HFF-Myc (cell line): ENCODE results near the gene NCOR2.

Source experiments
- DNase-seq: peaks from one replicate; pipeline ENCODE4 v3.0.0-alpha.2; 2011; ENCODE audit warnings: low read depth; ENCODE audit errors: extremely low read depth
- H3K4me3 ChIP-seq: replicated peaks from 2 replicates; pipeline ENCODE4 v1.5.1; 2011; ENCODE audit warnings: low read depth, mild to moderate bottlenecking, control low read depth, low read length
- TF ChIP-seq, protein P1 (sequence below): IDR thresholded peaks from 2 replicates; pipeline ENCODE4 v1.5.1; 2012; ENCODE audit warnings: mild to moderate bottlenecking, low read depth, low read length, control low read depth; ENCODE audit errors: missing control alignments

NCOR2 gene

DNA sequence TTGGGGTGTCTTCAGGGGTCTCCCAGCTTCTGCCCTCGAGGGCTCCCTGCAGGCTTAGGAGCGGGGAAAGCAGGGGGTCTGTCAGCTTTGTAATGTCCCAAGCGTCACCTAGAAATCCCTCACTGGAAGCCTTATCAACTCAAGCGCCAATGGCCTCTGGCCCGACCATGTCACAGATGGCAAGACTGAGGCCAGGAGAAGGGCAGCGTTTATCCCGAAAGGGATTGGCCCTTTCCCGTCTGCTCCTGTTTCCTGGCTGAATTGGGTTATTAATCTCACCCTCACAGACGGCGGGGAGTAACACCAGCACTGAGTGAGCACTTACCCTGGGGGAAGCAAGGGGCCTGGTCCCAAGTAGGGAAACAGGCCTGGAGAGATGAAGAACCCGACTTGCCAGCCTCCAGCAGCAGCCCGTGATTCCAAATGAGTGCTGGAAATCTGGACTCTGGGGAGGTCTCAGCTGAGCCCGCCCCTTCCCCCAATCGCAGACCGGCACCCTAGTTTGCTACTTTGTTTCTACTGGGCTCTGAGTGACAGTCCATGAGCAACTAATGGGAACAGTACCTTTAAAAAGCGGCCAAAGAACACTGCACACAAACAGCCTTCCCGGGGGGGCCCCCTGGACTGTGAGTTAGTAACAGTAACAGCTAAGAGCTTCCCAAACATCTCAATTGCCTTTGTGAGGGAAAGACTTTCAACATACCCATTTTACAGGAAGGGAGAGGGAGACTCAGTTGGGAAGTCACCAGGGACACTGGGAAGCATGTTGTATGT is 2.1 kb upstream of the NCOR2 start:
- H3K4me3 ChIP-seq: no peak overlapping the region
- DNase-seq: no peak
- TF ChIP-seq, protein P1, sequence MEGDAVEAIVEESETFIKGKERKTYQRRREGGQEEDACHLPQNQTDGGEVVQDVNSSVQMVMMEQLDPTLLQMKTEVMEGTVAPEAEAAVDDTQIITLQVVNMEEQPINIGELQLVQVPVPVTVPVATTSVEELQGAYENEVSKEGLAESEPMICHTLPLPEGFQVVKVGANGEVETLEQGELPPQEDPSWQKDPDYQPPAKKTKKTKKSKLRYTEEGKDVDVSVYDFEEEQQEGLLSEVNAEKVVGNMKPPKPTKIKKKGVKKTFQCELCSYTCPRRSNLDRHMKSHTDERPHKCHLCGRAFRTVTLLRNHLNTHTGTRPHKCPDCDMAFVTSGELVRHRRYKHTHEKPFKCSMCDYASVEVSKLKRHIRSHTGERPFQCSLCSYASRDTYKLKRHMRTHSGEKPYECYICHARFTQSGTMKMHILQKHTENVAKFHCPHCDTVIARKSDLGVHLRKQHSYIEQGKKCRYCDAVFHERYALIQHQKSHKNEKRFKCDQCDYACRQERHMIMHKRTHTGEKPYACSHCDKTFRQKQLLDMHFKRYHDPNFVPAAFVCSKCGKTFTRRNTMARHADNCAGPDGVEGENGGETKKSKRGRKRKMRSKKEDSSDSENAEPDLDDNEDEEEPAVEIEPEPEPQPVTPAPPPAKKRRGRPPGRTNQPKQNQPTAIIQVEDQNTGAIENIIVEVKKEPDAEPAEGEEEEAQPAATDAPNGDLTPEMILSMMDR: no peak

GRCh38 chr12:124568431-124569374 is 1.3 kb upstream of the NCOR2 start:
- DNase-seq: peak; percentile 87
- no peak overlapping the region for H3K4me3 ChIP-seq
- TF ChIP-seq, protein P1: peak; percentile 45

- TF ChIP-seq, protein P1: no peak
- peak overlapping the region; percentile 40 for H3K4me3 ChIP-seq
- DNase-seq: peak; percentile 69
These were observed 411 bp upstream of the NCOR2 start for GRCh38 chr12:124567673-124568373.

DNA sequence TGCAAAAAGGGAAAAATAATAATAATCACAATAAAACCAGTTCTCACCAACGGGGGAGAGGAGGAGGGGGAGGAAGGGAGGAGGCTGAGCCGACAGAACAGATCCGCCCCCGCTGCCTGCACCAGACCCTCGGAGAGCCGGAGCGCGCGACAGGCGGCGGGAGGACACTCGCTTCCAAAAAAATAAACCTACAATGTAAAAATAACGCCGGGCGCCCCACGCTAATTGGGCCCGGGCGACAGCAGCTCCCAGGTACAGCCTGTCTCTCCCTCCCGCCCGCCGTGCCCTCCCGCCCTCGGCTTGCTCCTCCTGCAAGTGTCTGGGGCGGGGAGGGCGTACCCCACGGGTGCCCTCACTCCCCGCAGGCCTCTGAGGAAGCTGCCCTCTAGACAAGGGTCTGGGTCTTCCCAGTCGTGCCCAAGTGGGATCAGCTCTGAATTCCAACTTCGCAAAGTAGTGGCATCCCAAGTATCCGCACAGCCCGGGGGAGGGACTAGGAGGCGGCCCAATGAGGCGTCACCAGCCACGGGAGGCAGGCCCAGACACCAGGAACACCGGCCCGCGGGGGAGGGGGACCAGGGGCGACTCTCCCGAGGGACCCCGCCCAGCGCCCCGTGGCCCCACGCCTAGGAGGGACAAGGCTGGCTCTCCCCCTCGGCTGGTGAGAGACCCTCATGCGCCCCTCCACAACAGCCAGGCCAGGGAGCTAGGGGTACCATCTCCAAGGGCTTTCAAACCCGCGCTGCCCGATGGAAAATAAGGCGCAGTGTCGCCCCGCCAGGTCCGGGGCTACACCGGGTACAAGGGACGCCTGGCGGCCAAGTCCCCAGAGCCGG is 1.0 kb downstream of the NCOR2 start:
- TF ChIP-seq, protein P1: no peak
- peak; percentile 43 for DNase-seq
- peak overlapping the region; percentile 81 for H3K4me3 ChIP-seq

GRCh38 chr12:124565656-124566160 is 1.7 kb downstream of the NCOR2 start:
- peak overlapping the region; percentile 81 for H3K4me3 ChIP-seq
- TF ChIP-seq, protein P1: no peak
- DNase-seq: no peak
